ENCODE data around the gene ONECUT3.

ONECUT3 gene

GRCh38 chr19:1768248-1768647, 14.9 kb downstream of the ONECUT3 start:
- Histone ChIP-seq H3K9me3 (ENCODE audit: insufficient read depth, low read depth, low read length) (peaks cover 9% of the 10 kb centered on the region), H3K27me3 (ENCODE audit: insufficient read depth, low read length, poor library complexity, severe bottlenecking) (no peaks in the 10 kb centered on the region), H3F3A (ENCODE audit: low read depth) (no peaks in the 10 kb centered on the region), H3K9me2 (replicated peaks; ENCODE audit: low read depth, low read length) (no peaks in the 10 kb centered on the region), H4K20me1 (ENCODE audit: insufficient read depth, low read length, poor library complexity, severe bottlenecking) (no peaks in the 10 kb centered on the region), H3K79me2 (ENCODE audit: insufficient read depth, low read length) (no peaks in the 10 kb centered on the region), H3K4me2 (ENCODE audit: low read depth, low read length, poor library complexity, severe bottlenecking) (no peak overlapping the region), H3K4me3 (ENCODE audit: low read length, poor library complexity, severe bottlenecking) (no peak overlapping the region), H3K36me3 (ENCODE audit: insufficient read depth, low read length) (no peaks in the 10 kb centered on the region), H3K4me1 (ENCODE audit: insufficient read depth, low read length, poor library complexity, severe bottlenecking) (peaks cover 17% of the 10 kb centered on the region), H3K9ac (ENCODE audit: low read depth, low read length, poor library complexity, severe bottlenecking) (no peak overlapping the region), H2AFZ (ENCODE audit: low read length) (no peak overlapping the region)
- TF ChIP-seq CTCF (conservative IDR thresholded peaks at IDR 0.05; ENCODE audit: low read length) (peak; percentile 41), EZH2phosphoT487 (IDR thresholded peaks at IDR 0.05; ENCODE audit: borderline replicate concordance) (no peak)

- no peaks in the 10 kb centered on the region for H3K79me2 ChIP-seq (ENCODE audit: insufficient read depth, low read length)
- TF ChIP-seq EZH2phosphoT487 (IDR thresholded peaks at IDR 0.05; ENCODE audit: borderline replicate concordance) (no peak), CTCF (conservative IDR thresholded peaks at IDR 0.05; ENCODE audit: low read length) (no peak)
- H3K9me2 ChIP-seq (replicated peaks; ENCODE audit: low read depth, low read length), result no peaks in the 10 kb centered on the region
- H3K4me1 ChIP-seq (ENCODE audit: insufficient read depth, low read length, poor library complexity, severe bottlenecking), result peaks cover 17% of the 10 kb centered on the region
- H3K9me3 ChIP-seq (ENCODE audit: insufficient read depth, low read depth, low read length), result peaks cover 9% of the 10 kb centered on the region
- H2AFZ ChIP-seq (ENCODE audit: low read length), result no peak overlapping the region
- no peak overlapping the region for H3K4me2 ChIP-seq (ENCODE audit: low read depth, low read length, poor library complexity, severe bottlenecking)
- no peaks in the 10 kb centered on the region for H3K27me3 ChIP-seq (ENCODE audit: insufficient read depth, low read length, poor library complexity, severe bottlenecking)
- no peaks in the 10 kb centered on the region for H3K36me3 ChIP-seq (ENCODE audit: insufficient read depth, low read length)
- no peak overlapping the region for H3K9ac ChIP-seq (ENCODE audit: low read depth, low read length, poor library complexity, severe bottlenecking)
- H4K20me1 ChIP-seq (ENCODE audit: insufficient read depth, low read length, poor library complexity, severe bottlenecking), result no peaks in the 10 kb centered on the region
- no peaks in the 10 kb centered on the region for H3F3A ChIP-seq (ENCODE audit: low read depth)
- no peak overlapping the region for H3K4me3 ChIP-seq (ENCODE audit: low read length, poor library complexity, severe bottlenecking)
Observed at GRCh38 chr19:1768918-1769644, 15.8 kb downstream of the ONECUT3 start.

GRCh38 chr19:1769645-1769985, 16.3 kb downstream of the ONECUT3 start:
- Histone ChIP-seq H3K79me2 (ENCODE audit: insufficient read depth, low read length) (no peaks in the 10 kb centered on the region), H3F3A (ENCODE audit: low read depth) (no peaks in the 10 kb centered on the region), H3K4me2 (ENCODE audit: low read depth, low read length, poor library complexity, severe bottlenecking) (no peak overlapping the region), H3K9ac (ENCODE audit: low read depth, low read length, poor library complexity, severe bottlenecking) (no peak overlapping the region), H3K9me3 (ENCODE audit: insufficient read depth, low read depth, low read length) (peaks cover 9% of the 10 kb centered on the region), H3K27me3 (ENCODE audit: insufficient read depth, low read length, poor library complexity, severe bottlenecking) (no peaks in the 10 kb centered on the region), H3K36me3 (ENCODE audit: insufficient read depth, low read length) (no peaks in the 10 kb centered on the region), H4K20me1 (ENCODE audit: insufficient read depth, low read length, poor library complexity, severe bottlenecking) (no peaks in the 10 kb centered on the region), H3K4me3 (ENCODE audit: low read length, poor library complexity, severe bottlenecking) (no peak overlapping the region), H3K9me2 (replicated peaks; ENCODE audit: low read depth, low read length) (no peaks in the 10 kb centered on the region), H2AFZ (ENCODE audit: low read length) (no peak overlapping the region), H3K4me1 (ENCODE audit: insufficient read depth, low read length, poor library complexity, severe bottlenecking) (peaks cover 17% of the 10 kb centered on the region)
- no peak for TF ChIP-seq CTCF (conservative IDR thresholded peaks at IDR 0.05; ENCODE audit: low read length)
- no peak for TF ChIP-seq EZH2phosphoT487 (IDR thresholded peaks at IDR 0.05; ENCODE audit: borderline replicate concordance)

Data from Loucy (cell line).